ENCODE results near the gene GLB1L. TPM values are rescaled to one million over a fixed set of nuclear protein-coding genes. Genes with fewer than 3 reads are reported as not detected.

The GLB1L gene
- total RNA-seq, 1 experiment from 2014 or later, result 5.3 TPM

DNA sequence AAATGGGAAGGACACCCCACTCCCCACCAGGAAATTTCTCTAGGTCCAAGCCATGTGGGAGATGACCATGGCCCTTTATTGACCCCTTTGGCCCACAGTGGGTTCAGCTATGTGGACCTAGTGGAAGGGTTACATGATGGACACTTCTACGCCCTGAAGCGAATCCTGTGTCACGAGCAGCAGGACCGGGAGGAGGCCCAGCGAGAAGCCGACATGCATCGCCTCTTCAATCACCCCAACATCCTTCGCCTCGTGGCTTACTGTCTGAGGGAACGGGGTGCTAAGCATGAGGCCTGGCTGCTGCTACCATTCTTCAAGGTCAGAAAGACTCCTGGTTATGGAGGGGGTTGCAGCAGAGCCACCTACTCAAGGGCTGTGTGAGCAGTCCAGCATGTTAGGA, 1.3 kb upstream of the GLB1L start:
- in situ Hi-C loops (cut with HindIII; ENCODE audit: low pct_unique_long_range_greater_than_20kb, low sequenced_read_pairs), result no loop called here
- DNase-seq (ENCODE audit: low read depth, low spot score), result no peak

DNA sequence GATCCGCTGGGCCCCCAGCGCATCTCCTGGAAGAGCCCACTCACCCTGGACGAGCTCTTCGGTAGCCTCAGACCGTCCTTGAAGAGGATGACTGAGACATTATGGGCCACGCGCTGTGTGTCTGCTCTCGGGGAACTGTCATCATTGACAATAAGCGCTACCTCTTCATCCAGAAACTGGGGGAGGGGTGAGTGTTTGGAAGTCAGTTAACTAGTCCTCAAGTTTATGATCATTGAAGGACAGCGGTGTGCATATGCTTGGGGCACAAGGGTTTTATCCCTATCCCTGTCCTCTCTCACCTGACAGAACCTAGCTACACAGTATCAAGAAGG, 621 bp upstream of the GLB1L start:
- no peak for DNase-seq (ENCODE audit: low read depth, low spot score)
- in situ Hi-C loops (cut with HindIII; ENCODE audit: low pct_unique_long_range_greater_than_20kb, low sequenced_read_pairs), result no loop called here

DNA sequence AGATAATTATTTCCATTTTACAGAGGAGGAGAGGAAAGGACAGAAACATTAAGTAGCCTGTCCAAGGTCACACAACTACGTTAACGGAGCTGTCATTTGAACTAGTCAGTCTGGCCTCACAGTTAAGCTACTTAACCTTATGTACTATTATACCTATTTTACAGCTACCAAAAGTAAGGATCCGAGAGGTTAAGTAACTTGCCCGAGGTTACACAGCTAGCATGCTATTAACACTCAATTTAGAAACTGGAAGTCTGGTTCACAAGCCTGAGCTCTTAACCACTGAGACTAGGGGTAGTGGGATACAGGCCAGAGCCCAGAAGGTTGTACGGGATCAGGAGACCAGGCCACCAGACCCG, 476 bp downstream of the GLB1L start:
- in situ Hi-C loops (cut with HindIII; ENCODE audit: low pct_unique_long_range_greater_than_20kb, low sequenced_read_pairs), result no loop called here
- no peak for DNase-seq (ENCODE audit: low read depth, low spot score)

GRCh38 chr2:219243291-219243761, 1.9 kb downstream of the GLB1L start:
- in situ Hi-C loops (cut with HindIII; ENCODE audit: low pct_unique_long_range_greater_than_20kb, low sequenced_read_pairs), result no loop called here
- no peak for DNase-seq (ENCODE audit: low read depth, low spot score)

DNA sequence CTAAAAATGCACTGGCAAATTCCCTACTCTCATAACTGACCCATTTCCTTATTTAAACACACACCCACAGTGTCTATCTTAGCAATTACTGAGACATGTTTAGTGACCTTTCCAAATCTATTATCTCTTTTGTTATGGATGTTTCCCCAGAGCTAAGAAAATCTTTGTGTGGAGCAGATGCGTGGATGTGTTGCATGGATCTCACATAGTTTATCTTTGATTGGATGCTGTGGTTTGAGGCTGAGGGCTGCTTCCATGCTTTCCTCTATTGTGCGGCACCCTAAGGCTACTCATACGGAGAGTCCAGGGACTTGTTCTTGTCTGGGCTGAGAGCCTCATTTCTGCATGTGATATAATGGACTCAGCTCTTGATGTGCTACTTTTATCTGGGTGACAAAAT, 10.9 kb downstream of the GLB1L start:
- DNase-seq (ENCODE audit: low read depth, low spot score), result no peak
- in situ Hi-C loops (cut with HindIII; ENCODE audit: low pct_unique_long_range_greater_than_20kb, low sequenced_read_pairs), result no loop called here

GRCh38 chr2:219230059-219230540, 15.1 kb downstream of the GLB1L start:
- peak; percentile 14 for DNase-seq (ENCODE audit: low read depth, low spot score)
- in situ Hi-C loops (cut with HindIII; ENCODE audit: low pct_unique_long_range_greater_than_20kb, low sequenced_read_pairs), result no loop called here

GRCh38 chr2:219229305-219230058, 15.8 kb downstream of the GLB1L start, which contains the start of the genes ANKZF1 and ATG9A:
Gene ANKZF1, plus strand, starts transcription at chr2:219229806. Its CDS starts 452 bp downstream, at chr2:219230258.
Gene ATG9A, minus strand, starts transcription at chr2:219229636. Its CDS starts 1,612 bp downstream, at chr2:219228024.
- DNase-seq (ENCODE audit: low read depth, low spot score), result peak; percentile 99
- in situ Hi-C loops (cut with HindIII; ENCODE audit: low pct_unique_long_range_greater_than_20kb, low sequenced_read_pairs), result no loop called here

DNA sequence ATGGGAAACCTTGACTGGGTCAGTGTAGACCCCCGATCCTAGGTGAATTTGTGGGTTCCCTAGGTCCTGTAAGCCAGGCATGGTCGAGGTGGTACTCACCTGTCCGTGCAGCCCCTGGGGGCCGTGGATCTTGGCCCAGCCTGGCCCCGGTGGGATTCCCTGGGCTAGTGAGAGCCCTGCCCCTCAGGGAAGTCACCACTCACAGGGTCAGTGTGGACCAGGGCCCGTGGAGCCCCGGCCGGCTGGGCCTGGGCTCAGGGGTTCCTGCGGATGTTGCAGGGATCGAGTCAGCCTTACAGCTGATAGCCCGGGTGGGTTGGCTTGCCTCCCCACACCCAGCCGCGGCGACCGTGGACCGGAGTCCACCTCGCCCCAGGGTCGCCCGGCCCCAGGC, 16.3 kb downstream of the GLB1L start:
- no peak for DNase-seq (ENCODE audit: low read depth, low spot score)
- in situ Hi-C loops (cut with HindIII; ENCODE audit: low pct_unique_long_range_greater_than_20kb, low sequenced_read_pairs), result no loop called here

- in situ Hi-C loops (cut with HindIII; ENCODE audit: low pct_unique_long_range_greater_than_20kb, low sequenced_read_pairs), result no loop called here
- DNase-seq (ENCODE audit: low read depth, low spot score), result no peak
Observed at GRCh38 chr2:219228041-219228910, 17.0 kb downstream of the GLB1L start.

DNA sequence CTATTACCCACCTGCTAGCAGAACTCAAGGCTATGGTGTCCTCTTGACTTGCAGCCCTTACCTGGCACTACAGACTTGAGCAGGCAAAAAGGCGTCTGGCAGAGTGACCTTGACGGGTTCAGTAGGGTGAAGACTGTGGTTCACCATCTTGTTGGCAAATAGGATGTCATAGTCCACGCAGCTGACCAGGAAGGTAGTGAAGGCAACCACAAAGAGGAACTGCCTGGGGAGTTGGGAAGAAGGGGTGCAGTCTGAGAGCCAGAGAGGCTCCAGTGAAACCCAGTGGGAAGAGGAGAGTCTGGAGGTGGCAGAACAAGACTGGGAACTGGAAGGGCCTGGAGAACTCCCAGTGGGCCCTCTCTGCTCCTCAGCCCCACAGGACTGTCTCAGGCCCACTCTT, 19.9 kb downstream of the GLB1L start:
- DNase-seq (ENCODE audit: low read depth, low spot score), result no peak
- in situ Hi-C loops (cut with HindIII; ENCODE audit: low pct_unique_long_range_greater_than_20kb, low sequenced_read_pairs), result no loop called here

GRCh38 chr2:219223831-219224610, 21.2 kb downstream of the GLB1L start:
- in situ Hi-C loops (cut with HindIII; ENCODE audit: low pct_unique_long_range_greater_than_20kb, low sequenced_read_pairs), result no loop called here
- DNase-seq (ENCODE audit: low read depth, low spot score), result no peak

DNA sequence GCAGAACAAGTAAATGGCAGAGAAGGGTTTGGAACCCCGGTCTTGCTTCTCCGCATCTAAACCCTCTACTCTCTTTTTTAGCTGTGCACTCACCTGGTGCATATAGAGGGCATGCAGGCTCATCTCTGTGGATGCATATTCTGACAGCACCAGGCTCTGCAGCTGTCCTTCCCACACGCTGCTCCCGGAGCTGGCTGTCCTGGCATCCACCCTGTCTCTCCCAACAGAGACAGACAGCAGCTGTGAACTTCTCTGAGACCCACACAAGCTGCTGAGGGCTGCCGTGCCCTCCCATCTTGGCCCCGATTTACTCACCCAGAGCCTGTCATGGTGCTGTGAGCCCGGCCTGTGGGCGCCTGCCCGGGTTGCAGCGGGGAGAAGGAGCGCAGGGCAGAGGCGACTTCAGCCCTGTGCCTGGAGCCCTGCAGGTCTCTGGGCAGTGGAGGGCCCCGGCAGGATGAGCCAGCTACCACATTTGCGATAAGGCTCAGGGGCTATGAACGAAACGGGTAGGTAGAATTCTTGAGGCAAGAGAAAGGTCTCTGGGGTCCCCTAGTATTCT, 23.2 kb downstream of the GLB1L start:
- DNase-seq (ENCODE audit: low read depth, low spot score), result no peak
- in situ Hi-C loops (cut with HindIII; ENCODE audit: low pct_unique_long_range_greater_than_20kb, low sequenced_read_pairs), result no loop called here

DNA sequence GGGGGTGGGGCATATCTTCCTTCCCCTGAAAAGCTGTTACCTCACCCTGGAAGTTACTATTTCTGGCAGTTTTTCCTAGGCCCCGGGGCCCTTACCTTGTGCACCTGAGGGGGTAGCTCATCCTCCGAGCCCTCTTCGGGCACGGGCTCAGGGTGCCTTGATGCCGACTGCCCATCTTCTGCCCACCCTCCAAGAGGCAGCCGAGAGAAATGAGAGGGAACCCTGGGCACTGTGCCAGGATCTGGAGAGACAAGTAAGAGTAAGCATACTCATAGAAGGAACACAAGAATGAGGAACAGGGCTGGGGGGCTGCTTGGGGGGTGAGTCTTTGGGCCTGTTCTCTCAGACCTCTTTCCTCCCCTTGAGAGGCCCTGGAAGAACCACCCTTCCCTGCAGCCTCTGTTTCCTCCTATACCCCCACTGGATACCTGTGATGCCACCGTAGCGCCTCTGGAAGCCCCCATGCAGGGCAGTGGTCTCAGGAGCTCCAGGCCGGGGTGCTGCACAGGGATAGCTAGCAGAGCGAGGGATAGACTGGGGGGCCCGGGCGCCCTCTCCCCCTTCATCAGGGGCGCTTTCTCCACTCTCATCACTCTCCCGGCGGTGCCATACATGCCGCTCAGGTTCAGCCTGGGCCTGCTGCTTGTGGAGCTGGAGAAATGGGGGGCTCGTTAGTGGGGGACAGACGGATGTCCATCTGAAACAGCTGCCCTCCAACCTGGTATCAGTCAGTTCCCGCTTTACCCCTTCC, 24.4 kb downstream of the GLB1L start:
- no peak for DNase-seq (ENCODE audit: low read depth, low spot score)
- in situ Hi-C loops (cut with HindIII; ENCODE audit: low pct_unique_long_range_greater_than_20kb, low sequenced_read_pairs), result no loop called here

- in situ Hi-C loops (cut with HindIII; ENCODE audit: low pct_unique_long_range_greater_than_20kb, low sequenced_read_pairs), result no loop called here
- DNase-seq (ENCODE audit: low read depth, low spot score), result no peak
Observed at GRCh38 chr2:219219784-219220532, 25.3 kb downstream of the GLB1L start.

- DNase-seq (ENCODE audit: low read depth, low spot score), result peak; percentile 95
- in situ Hi-C loops (cut with HindIII; ENCODE audit: low pct_unique_long_range_greater_than_20kb, low sequenced_read_pairs), result no loop called here
Observed at GRCh38 chr2:219218732-219219701, 26.2 kb downstream of the GLB1L start, which contains the start of gene ABCB6. Gene ABCB6, minus strand, starts transcription at chr2:219218958. Its CDS starts 285 bp downstream, at chr2:219218673.

Data from SK-MEL-5 (cell line).